ENCODE results near the gene SLC1A2. TPM values are rescaled to one million over a fixed set of nuclear protein-coding genes. Genes with fewer than 3 reads are reported as not detected.

Gene SLC1A2
- total RNA-seq, 2 experiments from 2014 or later: not detected

GRCh38 chr11:35233518-35233917 is 185.8 kb downstream of the SLC1A2 start:
- intact Hi-C loops (cut with micrococcal nuclease; ENCODE audit: unreplicated experiment): no loop called here
- CTCF ChIA-PET (ENCODE audit: unreplicated experiment): no interaction called here
- Histone ChIP-seq H3K9me2 (ENCODE audit: insufficient read depth, low read length) (no peaks in the 10 kb centered on the region), H3K36me3 (ENCODE audit: insufficient read depth, low read length) (no peaks in the 10 kb centered on the region), H3K4me2 (ENCODE audit: low read length) (no peak overlapping the region), H3K4me3 (ENCODE audit: low read depth, low read length, poor library complexity, severe bottlenecking) (no peak overlapping the region), H2AFZ (ENCODE audit: low read length) (no peak overlapping the region), H3K4me1 (ENCODE audit: insufficient read depth, low read length, poor library complexity, severe bottlenecking) (peaks cover 8% of the 10 kb centered on the region), H3K27ac (ENCODE audit: low read depth, low read length, poor library complexity, severe bottlenecking) (no peak overlapping the region), H3K9me3 (ENCODE audit: low read length) (no peaks in the 10 kb centered on the region), H4K20me1 (ENCODE audit: insufficient read depth, low read length) (no peaks in the 10 kb centered on the region), H3K79me2 (ENCODE audit: insufficient read depth, low read depth, low read length) (no peaks in the 10 kb centered on the region)
- no peak for DNase-seq (ENCODE audit: low spot score)
- no peak for TF ChIP-seq EZH2phosphoT487 (IDR thresholded peaks at IDR 0.05; ENCODE audit: borderline replicate concordance, low read depth, low read length)
- no peak for TF ChIP-seq CTCF (conservative IDR thresholded peaks at IDR 0.05; ENCODE audit: low read length)
- POLR2A ChIA-PET: interaction anchor here (1.4 kb wide), 1 partner anchor 67 kb away, joined by 4 read pairs; no protein-coding TSS in a partner anchor
- BruUV-seq (replicated peaks): no TSS peak

GRCh38 chr11:35232891-35233330 is 186.4 kb downstream of the SLC1A2 start:
- Histone ChIP-seq H3K36me3 (ENCODE audit: insufficient read depth, low read length) (no peaks in the 10 kb centered on the region), H3K4me3 (ENCODE audit: low read depth, low read length, poor library complexity, severe bottlenecking) (no peak overlapping the region), H3K9me2 (ENCODE audit: insufficient read depth, low read length) (no peaks in the 10 kb centered on the region), H3K4me1 (ENCODE audit: insufficient read depth, low read length, poor library complexity, severe bottlenecking) (peaks cover 2% of the 10 kb centered on the region), H2AFZ (ENCODE audit: low read length) (no peak overlapping the region), H3K27ac (ENCODE audit: low read depth, low read length, poor library complexity, severe bottlenecking) (no peak overlapping the region), H3K9me3 (ENCODE audit: low read length) (no peaks in the 10 kb centered on the region), H3K79me2 (ENCODE audit: insufficient read depth, low read depth, low read length) (no peaks in the 10 kb centered on the region), H4K20me1 (ENCODE audit: insufficient read depth, low read length) (no peaks in the 10 kb centered on the region), H3K4me2 (ENCODE audit: low read length) (no peak overlapping the region)
- no peak for TF ChIP-seq CTCF (conservative IDR thresholded peaks at IDR 0.05; ENCODE audit: low read length)
- no peak for TF ChIP-seq EZH2phosphoT487 (IDR thresholded peaks at IDR 0.05; ENCODE audit: borderline replicate concordance, low read depth, low read length)
- ChIA-PET CTCF (ENCODE audit: unreplicated experiment) (no interaction called here), POLR2A (interaction anchor here (0.6 to 0.9 kb wide), 2 partner anchors 54 to 66 kb away, joined by 3 read pairs; no protein-coding TSS in a partner anchor)
- no TSS peak for BruUV-seq (replicated peaks)
- intact Hi-C loops (cut with micrococcal nuclease; ENCODE audit: unreplicated experiment): no loop called here
- DNase-seq (ENCODE audit: low spot score): no peak

- DNase-seq (ENCODE audit: low spot score): no peak
- no peak overlapping the region for H3K27ac ChIP-seq (ENCODE audit: low read depth, low read length, poor library complexity, severe bottlenecking)
- no peak overlapping the region for H3K4me2 ChIP-seq (ENCODE audit: low read length)
- H4K20me1 ChIP-seq (ENCODE audit: insufficient read depth, low read length): no peaks in the 10 kb centered on the region
- POLR2A ChIA-PET: interaction anchor here (0.8 kb wide), 1 partner anchor 246 kb away, joined by 3 read pairs; no protein-coding TSS in a partner anchor
- intact Hi-C loops (cut with micrococcal nuclease; ENCODE audit: unreplicated experiment): no loop called here
- no peak overlapping the region for H3K4me3 ChIP-seq (ENCODE audit: low read depth, low read length, poor library complexity, severe bottlenecking)
- H3K36me3 ChIP-seq (ENCODE audit: insufficient read depth, low read length): no peaks in the 10 kb centered on the region
- H3K9me2 ChIP-seq (ENCODE audit: insufficient read depth, low read length): no peaks in the 10 kb centered on the region
- no peaks in the 10 kb centered on the region for H3K4me1 ChIP-seq (ENCODE audit: insufficient read depth, low read length, poor library complexity, severe bottlenecking)
- H2AFZ ChIP-seq (ENCODE audit: low read length): no peak overlapping the region
- BruUV-seq (replicated peaks): no TSS peak
- no peaks in the 10 kb centered on the region for H3K9me3 ChIP-seq (ENCODE audit: low read length)
- no peaks in the 10 kb centered on the region for H3K79me2 ChIP-seq (ENCODE audit: insufficient read depth, low read depth, low read length)
- TF ChIP-seq EZH2phosphoT487 (IDR thresholded peaks at IDR 0.05; ENCODE audit: borderline replicate concordance, low read depth, low read length) (no peak), CTCF (conservative IDR thresholded peaks at IDR 0.05; ENCODE audit: low read length) (no peak)
- CTCF ChIA-PET (ENCODE audit: unreplicated experiment): no interaction called here
These were observed 188.1 kb downstream of the SLC1A2 start for GRCh38 chr11:35231076-35231860.
